NCI-H128 (cell line): ENCODE data around the gene F10.
"Not testable (repeated sequence)": the region's sequence is repeated elsewhere in the genome, so short reads cannot be mapped to it uniquely, and the experiment has no call there.

Experiments used
- DNase-seq: peaks from one replicate; lab custom pipeline; 2025; ENCODE audit not compliant: unreplicated experiment; lab: John Stamatoyannopoulos, UW

F10 gene

DNA sequence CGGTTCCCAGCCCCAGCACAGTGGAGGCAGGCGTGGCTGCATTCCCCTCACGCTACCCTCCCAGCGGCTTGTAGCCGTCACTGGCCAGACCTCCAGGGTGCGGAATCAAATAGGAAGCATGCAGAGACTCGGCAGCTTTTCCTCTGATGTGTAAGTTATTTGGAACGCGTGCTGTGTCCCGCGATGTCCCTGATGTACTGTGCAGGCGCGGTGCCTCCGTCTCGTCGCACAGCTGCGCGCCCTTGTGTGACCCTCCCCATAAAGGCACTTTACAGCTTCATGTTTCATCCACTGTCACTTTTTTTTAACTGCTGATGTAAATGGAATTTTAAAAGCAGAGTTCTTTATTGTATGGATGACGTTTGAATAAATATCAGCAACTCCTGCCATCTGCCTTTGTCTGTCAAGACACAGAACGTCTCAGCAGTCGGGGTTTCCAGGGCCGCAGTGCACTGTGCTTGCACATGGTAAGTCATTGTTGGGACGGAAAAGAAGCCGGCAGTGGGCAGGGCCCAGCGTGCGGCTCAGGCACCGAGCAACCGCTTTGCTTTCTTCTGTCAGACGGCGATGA, 24.4 kb upstream of the F10 start:
- DNase-seq: no peak

DNA sequence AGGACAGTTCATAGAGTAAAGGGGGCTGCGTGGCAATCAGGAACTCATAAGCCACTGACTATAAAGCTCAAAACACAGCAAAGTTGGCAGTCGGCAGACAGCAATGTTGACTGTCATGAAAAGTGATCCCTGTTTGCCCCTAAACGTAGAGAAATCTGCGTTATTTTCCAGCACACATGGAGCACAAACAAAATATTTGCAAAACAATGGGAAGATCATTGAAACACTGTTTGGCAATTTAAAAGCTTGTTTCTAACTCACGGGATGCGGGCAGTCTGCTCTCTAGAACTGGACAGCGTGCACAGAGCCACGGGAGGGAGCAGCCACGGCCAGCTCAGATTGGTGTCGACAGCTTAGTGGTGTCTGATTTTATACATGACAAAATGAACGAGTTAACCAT, 23.5 kb upstream of the F10 start:
- no peak for DNase-seq

DNA sequence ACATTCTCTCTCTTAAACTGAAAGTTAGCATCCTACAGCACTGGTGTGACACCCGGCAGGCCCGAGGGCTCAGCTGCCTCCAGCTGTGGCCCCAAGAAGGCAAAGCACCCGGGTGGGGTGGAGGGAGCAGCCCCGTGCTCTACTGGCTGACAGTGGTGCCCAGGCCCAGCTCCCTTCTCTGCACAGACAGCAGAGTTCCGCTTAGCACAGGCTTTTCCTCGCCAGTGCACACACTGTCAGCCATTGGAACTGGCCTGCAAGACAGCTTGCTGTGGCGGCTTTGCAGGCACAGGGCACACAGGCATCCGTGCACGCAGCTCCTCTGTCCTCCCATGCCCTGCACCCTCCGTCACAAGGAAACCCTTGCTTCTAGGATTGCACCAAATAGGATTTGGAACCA, 20.3 kb upstream of the F10 start:
- not testable (repeated sequence) for DNase-seq

- no peak for DNase-seq
Measured at GRCh38 chr13:113102727-113103126, 19.9 kb upstream of the F10 start.

DNA sequence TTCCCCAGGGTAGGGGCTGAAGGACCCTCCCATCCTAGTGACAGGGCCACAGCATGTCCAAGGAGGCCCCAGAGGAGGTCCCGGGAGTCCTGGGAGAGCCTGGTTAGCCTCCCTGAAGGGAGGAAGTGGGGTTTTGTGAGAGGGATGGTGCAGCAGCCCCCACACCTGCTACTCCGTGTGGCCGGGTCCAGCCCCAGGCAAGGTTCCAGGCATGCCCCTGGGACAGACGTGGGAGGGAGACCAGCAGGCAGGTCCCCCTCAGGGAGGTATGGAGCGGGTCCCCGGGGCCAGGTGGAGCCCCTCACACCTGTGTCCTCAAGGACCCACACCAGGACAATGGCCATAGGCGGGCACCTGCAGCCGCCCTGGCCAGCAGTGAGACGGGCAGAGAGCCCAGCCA, 19.0 kb upstream of the F10 start:
- no peak for DNase-seq

DNA sequence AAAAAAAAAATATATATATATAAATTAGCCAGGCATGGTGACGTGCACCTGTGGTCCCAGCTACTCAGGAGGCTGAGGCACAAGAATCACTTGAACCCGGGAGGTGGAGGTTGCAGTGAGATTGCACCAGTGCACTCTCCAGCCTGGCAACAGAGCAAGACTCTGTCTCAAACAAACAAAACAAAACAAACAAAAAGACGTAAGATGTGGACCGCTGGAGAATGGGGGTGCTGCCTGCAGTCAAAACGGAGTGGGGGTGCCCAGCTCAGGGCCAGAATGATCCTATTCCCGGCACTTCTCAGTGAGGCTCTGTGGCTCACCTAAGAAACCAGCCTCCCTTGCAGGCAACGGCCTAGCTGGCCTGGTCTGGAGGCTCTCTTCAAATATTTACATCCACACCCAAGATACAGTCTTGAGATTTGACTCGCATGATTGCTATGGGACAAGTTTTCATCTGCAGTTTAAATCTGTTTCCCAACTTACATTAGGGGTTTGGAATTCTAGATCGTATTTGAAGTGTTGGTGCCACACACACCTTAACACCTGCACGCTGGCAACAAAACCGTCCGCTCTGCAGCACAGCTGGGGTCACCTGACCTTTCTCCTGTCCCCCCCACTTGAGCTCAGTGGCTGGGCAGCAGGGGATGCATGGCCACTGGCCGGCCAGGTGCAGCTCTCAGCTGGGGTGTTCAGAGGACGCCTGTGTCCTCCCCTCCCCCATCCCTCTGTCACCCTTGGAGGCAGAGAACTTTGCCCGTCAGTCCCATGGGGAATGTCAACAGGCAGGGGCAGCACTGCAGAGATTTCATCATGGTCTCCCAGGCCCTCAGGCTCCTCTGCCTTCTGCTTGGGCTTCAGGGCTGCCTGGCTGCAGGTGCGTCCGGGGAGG, 17.3 kb upstream of the F10 start, which contains the start of gene F7:
TSS of gene F7 (plus strand) at position 760 of the 889 bp plus-strand sequence. CDS start at position 811, 51 bp downstream.
- no peak for DNase-seq

DNA sequence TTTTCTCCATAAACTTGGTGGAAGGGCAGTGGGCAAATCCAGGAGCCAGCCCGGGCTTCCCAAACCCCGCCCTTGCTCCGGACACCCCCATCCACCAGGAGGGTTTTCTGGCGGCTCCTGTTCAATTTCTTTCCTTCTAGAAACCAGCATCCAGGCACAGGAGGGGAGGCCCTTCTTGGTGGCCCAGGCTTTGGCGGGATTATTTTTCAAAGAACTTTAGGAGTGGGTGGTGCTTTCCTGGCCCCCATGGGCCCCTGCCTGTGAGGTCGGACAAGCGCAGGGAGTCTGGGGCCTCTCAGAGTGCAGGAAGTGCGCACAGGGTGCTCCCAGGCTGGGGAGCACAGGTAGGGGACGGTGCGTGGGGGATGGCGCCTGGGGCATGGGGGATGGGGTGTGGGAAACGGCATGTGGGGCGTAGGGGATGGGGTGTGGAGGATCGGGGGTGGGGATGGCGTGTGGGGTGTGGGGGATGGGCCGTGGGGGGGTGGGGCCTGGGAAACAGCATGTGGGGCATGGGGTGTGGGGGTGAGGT, 16.6 kb upstream of the F10 start:
- no peak for DNase-seq

GRCh38 chr13:113106711-113107351, 15.8 kb upstream of the F10 start:
- no peak for DNase-seq

DNA sequence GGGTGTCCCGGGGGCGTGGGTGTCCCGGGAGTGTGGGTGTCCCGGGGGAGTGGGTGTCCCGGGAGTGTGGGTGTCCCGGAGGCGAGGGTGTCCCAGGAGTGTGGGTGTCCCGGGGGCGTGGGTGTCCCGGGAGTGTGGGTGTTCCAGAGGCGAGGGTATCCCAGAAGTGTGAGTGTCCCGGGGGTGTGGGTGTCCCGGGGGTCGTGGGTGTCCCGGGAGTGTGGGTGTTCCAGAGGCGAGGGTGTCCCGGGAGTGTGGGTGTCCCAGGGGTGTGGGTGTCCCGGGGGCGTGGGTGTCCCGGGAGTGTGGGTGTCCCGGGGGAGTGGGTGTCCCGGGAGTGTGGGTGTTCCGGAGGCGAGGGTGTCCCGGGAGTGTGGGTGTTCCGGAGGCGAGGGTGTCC, 14.1 kb upstream of the F10 start:
- DNase-seq: not testable (repeated sequence)

GRCh38 chr13:113109151-113110047, 13.2 kb upstream of the F10 start:
- DNase-seq: no peak

DNA sequence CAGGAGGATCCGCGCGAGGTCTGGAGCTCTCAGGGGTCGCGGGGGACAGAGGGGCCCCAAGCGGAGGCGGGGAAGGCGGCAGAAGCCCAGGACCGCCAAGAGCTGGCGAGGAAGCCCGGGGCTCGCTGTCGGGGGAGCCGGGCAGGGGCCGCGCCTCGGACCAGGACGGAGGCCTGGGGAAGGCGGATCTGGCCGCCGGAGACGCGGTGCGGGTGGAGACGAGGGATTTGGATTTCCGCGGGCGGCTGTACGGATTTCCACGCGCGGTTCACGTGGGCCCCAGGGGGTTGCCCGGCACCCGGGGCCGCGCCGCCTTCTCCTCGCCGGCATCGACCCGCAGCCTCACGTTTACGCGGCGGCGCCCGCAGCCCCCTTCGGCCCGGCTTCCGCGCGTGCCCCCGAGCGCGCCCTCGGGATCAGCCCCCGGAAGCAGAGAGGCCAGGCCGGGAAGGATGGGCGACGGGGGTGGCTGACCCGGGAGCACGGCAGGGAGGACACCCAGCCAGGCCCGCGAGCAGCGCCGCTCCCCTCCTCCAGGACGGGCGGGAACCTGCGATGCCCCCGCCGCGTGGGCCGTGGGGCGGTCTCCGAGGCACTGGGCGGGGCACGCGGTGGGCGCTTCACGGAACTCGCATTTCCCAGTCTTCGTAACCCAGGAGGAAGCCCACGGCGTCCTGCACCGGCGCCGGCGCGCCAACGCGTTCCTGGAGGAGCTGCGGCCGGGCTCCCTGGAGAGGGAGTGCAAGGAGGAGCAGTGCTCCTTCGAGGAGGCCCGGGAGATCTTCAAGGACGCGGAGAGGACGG, 12.3 kb upstream of the F10 start:
- no peak for DNase-seq

GRCh38 chr13:113110852-113111315, 11.7 kb upstream of the F10 start:
- DNase-seq: no peak

DNA sequence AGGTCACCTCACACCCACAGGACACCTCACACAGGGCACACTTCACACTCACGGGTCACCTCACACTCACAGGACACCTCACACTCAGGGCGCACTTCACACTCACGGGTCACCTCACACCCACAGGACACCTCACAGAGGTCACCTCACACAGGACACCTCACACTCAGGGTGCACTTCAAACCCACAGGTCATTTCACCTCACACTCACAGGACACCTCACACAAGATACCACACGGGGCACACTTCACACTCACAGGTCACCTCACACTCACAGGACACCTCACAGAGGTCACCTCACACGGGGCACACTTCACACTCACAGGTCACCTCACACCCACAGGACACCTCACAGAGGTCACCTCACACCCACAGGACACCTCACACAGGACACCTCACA, 10.8 kb upstream of the F10 start:
- not testable (repeated sequence) for DNase-seq

GRCh38 chr13:113112475-113112874, 10.1 kb upstream of the F10 start:
- DNase-seq: not testable (repeated sequence)

- DNase-seq: no peak
Measured at GRCh38 chr13:113112893-113113845, 9.4 kb upstream of the F10 start.

DNA sequence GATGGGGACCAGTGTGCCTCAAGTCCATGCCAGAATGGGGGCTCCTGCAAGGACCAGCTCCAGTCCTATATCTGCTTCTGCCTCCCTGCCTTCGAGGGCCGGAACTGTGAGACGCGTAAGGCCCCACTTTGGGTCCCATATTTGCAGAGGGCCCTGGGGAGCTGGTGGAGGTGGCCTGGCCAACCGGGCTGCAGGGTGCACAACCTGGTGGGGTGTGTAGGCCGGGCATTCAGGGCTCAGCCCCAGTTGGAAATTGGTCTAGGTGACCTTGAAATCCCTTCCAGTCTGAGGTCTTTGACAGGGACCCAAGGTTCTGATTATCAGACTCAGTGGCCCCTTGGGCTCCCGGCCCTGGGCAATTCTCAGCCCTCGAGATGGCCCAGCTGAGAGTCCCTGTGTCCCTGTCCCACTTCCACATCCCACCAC, 8.7 kb upstream of the F10 start:
- no peak for DNase-seq

DNA sequence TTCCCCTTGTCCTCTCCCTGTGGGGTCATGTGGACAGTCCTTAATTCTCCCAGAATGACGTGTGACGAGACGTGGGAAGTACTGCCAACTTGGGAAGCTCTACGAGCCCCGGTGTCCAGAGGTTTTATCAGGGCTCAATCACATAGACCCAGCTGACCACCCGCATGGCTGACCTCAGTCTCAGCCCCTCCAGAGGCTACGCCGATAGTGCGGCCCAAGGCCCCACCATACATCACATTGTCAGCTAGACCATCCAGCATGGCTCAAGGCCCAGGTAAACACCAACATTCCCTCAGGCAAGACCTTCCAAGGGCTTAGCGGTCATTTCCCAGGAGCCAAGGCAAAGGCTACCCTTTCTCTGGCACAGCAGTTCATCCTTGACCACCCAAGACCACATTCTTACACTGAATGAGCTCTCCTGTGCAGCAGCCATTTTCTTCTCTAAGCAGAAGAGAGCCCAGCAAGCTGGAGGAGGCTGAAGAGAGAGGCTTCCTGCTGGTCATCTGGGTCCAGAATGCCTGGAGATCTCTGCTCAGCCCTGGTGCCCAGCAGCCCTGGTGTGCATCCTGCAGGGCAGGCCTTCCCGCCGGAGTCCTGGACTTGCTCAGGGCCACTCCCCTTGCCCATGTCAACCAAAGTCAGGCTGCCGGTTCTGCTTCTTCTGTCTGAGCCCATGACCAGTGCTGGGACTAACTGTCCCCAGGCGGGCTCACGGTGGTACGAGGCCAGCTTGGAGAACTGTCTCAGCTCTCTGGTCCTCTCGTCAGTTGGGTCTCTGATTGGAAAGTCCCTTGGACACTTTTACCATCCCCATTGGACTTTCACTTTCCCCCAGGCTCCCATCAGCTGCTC, 7.9 kb upstream of the F10 start:
- no peak for DNase-seq
